DND-41 (cell line): Measurements from ENCODE around the gene SEMA5A.

Experiments used
- ATAC-seq: fragments of 200-7000 bp; cut with Tn5 transposase; 3 replicates; pipeline ENCODE4 v1.9.1; 2021; ENCODE audit warnings: low read depth; ENCODE audit not compliant: insufficient read depth
- DNase-seq: peaks from one replicate; pipeline ENCODE4 v3.0.0-alpha.2; 2020
- H2AFZ ChIP-seq: 2 replicates; pipeline ENCODE4 v1.6.0; 2012; ENCODE audit warnings: low read depth, low read length
- H3K27ac ChIP-seq: 2 replicates; pipeline ENCODE4 v1.5.1; 2012; ENCODE audit warnings: low read length, inconsistent platforms
- H3K27me3 ChIP-seq: fragments of 200-600 bp; sonication (generic); 2 replicates; pipeline ENCODE4 v1.6.0; 2012; ENCODE audit warnings: low read length, mild to moderate bottlenecking, inconsistent platforms; ENCODE audit not compliant: insufficient read depth, poor library complexity
- H3K36me3 ChIP-seq: 2 replicates; pipeline ENCODE4 v1.5.1; 2012; ENCODE audit warnings: low read length, inconsistent platforms; ENCODE audit not compliant: insufficient read depth
- H3K4me1 ChIP-seq: 2 replicates; pipeline ENCODE4 v1.5.1; 2012; ENCODE audit warnings: mild to moderate bottlenecking, low read length; ENCODE audit not compliant: insufficient read depth
- H3K4me2 ChIP-seq: 2 replicates; pipeline ENCODE4 v1.6.0; 2012; ENCODE audit warnings: mild to moderate bottlenecking, moderate library complexity, low read length, inconsistent platforms; ENCODE audit not compliant: insufficient read depth
- H3K4me3 ChIP-seq, 2 experiments: fragments of 200-600 bp in 1 of 2; shearing (Covaris generic) in 1 of 2; 2 replicates each; pipeline ENCODE4 v1.5.1; 2012 to 2016; ENCODE audit warnings: inconsistent platforms in 2 of 2, low read length in 2 of 2, mild to moderate bottlenecking in 2 of 2, low read depth in 1 of 2, moderate library complexity in 1 of 2
- H3K79me2 ChIP-seq: 2 replicates; pipeline ENCODE4 v1.6.0; 2012; ENCODE audit warnings: low read length, inconsistent platforms; ENCODE audit not compliant: insufficient read depth
- H3K9ac ChIP-seq: 2 replicates; pipeline ENCODE4 v1.6.0; 2012; ENCODE audit warnings: low read depth, mild to moderate bottlenecking, inconsistent platforms, low read length, moderate library complexity
- H3K9me3 ChIP-seq: 2 replicates; pipeline ENCODE4 v1.5.1; 2012; ENCODE audit warnings: low read length, moderate library complexity, mild to moderate bottlenecking, inconsistent platforms; ENCODE audit not compliant: insufficient read depth, severe bottlenecking
- H4K20me1 ChIP-seq: 2 replicates; pipeline ENCODE4 v1.6.0; 2012; ENCODE audit warnings: low read length; ENCODE audit not compliant: insufficient read depth
- CTCF ChIP-seq: IDR thresholded peaks from 2 replicates; pipeline ENCODE4 v1.5.1; 2012; ENCODE audit warnings: borderline replicate concordance, low read length, moderate library complexity, mild to moderate bottlenecking; ENCODE audit not compliant: poor library complexity, severe bottlenecking; ENCODE audit errors: extremely low read depth
- EZH2 ChIP-seq: IDR thresholded peaks from 3 replicates; pipeline ENCODE4 v1.6.1; 2012; ENCODE audit warnings: borderline replicate concordance, low read depth, mild to moderate bottlenecking, moderate library complexity, low read length, inconsistent platforms; ENCODE audit not compliant: severe bottlenecking

Gene SEMA5A

GRCh38 chr5:9396285-9396770 is 149.5 kb downstream of the SEMA5A start:
- Histone ChIP-seq H3K9me3 (no peaks in the 10 kb centered on the region), H4K20me1 (no peaks in the 10 kb centered on the region), H3K4me2 (no peak overlapping the region), H3K36me3 (no peaks in the 10 kb centered on the region), H3K27me3 (no peaks in the 10 kb centered on the region), H3K27ac (no peak overlapping the region), H3K4me3 (no peak overlapping the region), H3K9ac (no peak overlapping the region), H3K79me2 (no peaks in the 10 kb centered on the region), H3K4me1 (no peaks in the 10 kb centered on the region), H2AFZ (no peak overlapping the region)
- DNase-seq, result no peak
- ATAC-seq, result no peak
- TF ChIP-seq CTCF, result no peak
- TF ChIP-seq EZH2, result no peak

GRCh38 chr5:9395706-9396105 is 150.2 kb downstream of the SEMA5A start:
- ATAC-seq, result no peak

GRCh38 chr5:9394221-9394620 is 151.7 kb downstream of the SEMA5A start:
- H2AFZ ChIP-seq, result no peak overlapping the region
- no peaks in the 10 kb centered on the region for H3K79me2 ChIP-seq
- no peak overlapping the region for H3K4me3 ChIP-seq
- no peak for TF ChIP-seq EZH2
- no peak for TF ChIP-seq CTCF
- no peak overlapping the region for H3K27ac ChIP-seq
- H4K20me1 ChIP-seq, result no peaks in the 10 kb centered on the region
- DNase-seq (no peak), ATAC-seq (no peak)
- H3K4me1 ChIP-seq, result no peaks in the 10 kb centered on the region
- H3K9ac ChIP-seq, result no peak overlapping the region
- no peaks in the 10 kb centered on the region for H3K27me3 ChIP-seq
- H3K4me2 ChIP-seq, result no peak overlapping the region
- H3K36me3 ChIP-seq, result no peaks in the 10 kb centered on the region
- no peaks in the 10 kb centered on the region for H3K9me3 ChIP-seq

More at GRCh38 chr5:9395706-9396105, 150.2 kb downstream of the SEMA5A start:
- no peaks in the 10 kb centered on the region for H4K20me1 ChIP-seq
- H3K79me2 ChIP-seq, result no peaks in the 10 kb centered on the region
- no peak overlapping the region for H3K4me2 ChIP-seq
- no peak for DNase-seq
- H3K4me1 ChIP-seq, result no peaks in the 10 kb centered on the region
- no peaks in the 10 kb centered on the region for H3K27me3 ChIP-seq
- H3K9ac ChIP-seq, result no peak overlapping the region
- no peak for TF ChIP-seq CTCF
- TF ChIP-seq EZH2, result no peak
- H3K36me3 ChIP-seq, result no peaks in the 10 kb centered on the region
- no peak overlapping the region for H2AFZ ChIP-seq
- no peaks in the 10 kb centered on the region for H3K9me3 ChIP-seq
- no peak overlapping the region for H3K4me3 ChIP-seq
- no peak overlapping the region for H3K27ac ChIP-seq

- no peak overlapping the region for H3K4me2 ChIP-seq
- H3K4me1 ChIP-seq, result no peaks in the 10 kb centered on the region
- no peak for DNase-seq
- H2AFZ ChIP-seq, result no peak overlapping the region
- H3K9me3 ChIP-seq, result no peaks in the 10 kb centered on the region
- H3K27me3 ChIP-seq, result no peaks in the 10 kb centered on the region
- ATAC-seq, result no peak
- TF ChIP-seq EZH2 (no peak), CTCF (no peak)
- no peak overlapping the region for H3K27ac ChIP-seq
- H3K4me3 ChIP-seq, result no peak overlapping the region
- H3K79me2 ChIP-seq, result no peaks in the 10 kb centered on the region
- no peaks in the 10 kb centered on the region for H3K36me3 ChIP-seq
- no peaks in the 10 kb centered on the region for H4K20me1 ChIP-seq
- H3K9ac ChIP-seq, result no peak overlapping the region
These were observed 153.2 kb downstream of the SEMA5A start for GRCh38 chr5:9392625-9393024.
